ENCODE data around the gene HSPB7.

GRCh38 chr1:16015960-16016901 is 1.6 kb downstream of the HSPB7 start:
- TF ChIP-seq CTCF (IDR thresholded peaks at IDR 0.05; ENCODE audit: borderline replicate concordance, extremely low read depth, low read length, poor library complexity, severe bottlenecking) (no peak), EZH2 (IDR thresholded peaks at IDR 0.05; ENCODE audit: borderline replicate concordance, low read depth, low read length, severe bottlenecking) (no peak)

Measured in DND-41 (cell line).